ENCODE results near the gene KRTAP10-11.

DNA sequence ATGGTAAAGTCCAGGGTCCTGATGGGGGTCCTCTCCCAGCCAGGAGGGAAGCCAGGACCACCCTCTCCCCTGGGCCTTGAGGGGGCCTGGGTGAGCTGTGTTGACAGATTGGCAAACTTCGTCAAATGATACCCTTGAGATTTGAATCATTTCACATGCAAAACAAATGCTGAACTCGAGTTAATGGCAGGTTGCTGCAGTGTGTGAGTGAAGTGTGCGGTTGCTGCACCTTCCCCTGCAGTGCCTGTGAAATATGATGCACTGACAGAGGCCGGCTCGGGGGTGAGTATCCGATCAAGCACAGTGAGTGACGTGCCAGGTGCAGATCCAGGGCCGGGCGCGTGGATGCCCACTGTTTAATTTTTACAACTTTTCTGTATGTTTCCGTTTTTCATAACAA, 41.5 kb downstream of the KRTAP10-11 start:
- TF ChIP-seq, protein P1, sequence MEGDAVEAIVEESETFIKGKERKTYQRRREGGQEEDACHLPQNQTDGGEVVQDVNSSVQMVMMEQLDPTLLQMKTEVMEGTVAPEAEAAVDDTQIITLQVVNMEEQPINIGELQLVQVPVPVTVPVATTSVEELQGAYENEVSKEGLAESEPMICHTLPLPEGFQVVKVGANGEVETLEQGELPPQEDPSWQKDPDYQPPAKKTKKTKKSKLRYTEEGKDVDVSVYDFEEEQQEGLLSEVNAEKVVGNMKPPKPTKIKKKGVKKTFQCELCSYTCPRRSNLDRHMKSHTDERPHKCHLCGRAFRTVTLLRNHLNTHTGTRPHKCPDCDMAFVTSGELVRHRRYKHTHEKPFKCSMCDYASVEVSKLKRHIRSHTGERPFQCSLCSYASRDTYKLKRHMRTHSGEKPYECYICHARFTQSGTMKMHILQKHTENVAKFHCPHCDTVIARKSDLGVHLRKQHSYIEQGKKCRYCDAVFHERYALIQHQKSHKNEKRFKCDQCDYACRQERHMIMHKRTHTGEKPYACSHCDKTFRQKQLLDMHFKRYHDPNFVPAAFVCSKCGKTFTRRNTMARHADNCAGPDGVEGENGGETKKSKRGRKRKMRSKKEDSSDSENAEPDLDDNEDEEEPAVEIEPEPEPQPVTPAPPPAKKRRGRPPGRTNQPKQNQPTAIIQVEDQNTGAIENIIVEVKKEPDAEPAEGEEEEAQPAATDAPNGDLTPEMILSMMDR (IDR thresholded peaks at IDR 0.05), result no peak
- no peak for TF ChIP-seq POLR2A (IDR thresholded peaks at IDR 0.05)
